Fibroblast of villous mesenchyme (primary cell): Measurements from ENCODE around the gene SNRPD2. TPM values are rescaled to one million over a fixed set of nuclear protein-coding genes. Genes with fewer than 3 reads are reported as not detected.

Experiments
- DNase-seq: peaks from one replicate; pipeline ENCODE4 v3.0.0-alpha.2; 2010; ENCODE audit warnings: low read depth
- H3K4me3 ChIP-seq: 2 replicates; pipeline ENCODE4 v1.5.1; 2011; ENCODE audit warnings: low read depth, mild to moderate bottlenecking, low read length
- CTCF ChIP-seq: IDR thresholded peaks from 2 replicates; pipeline ENCODE4 v1.5.1; 2012; ENCODE audit warnings: low read depth, mild to moderate bottlenecking, low read length; ENCODE audit not compliant: insufficient read depth
- total RNA-seq: library from RNA; depleted of rRNA; stranded (reverse); fragments of >200 nt; gene quantifications from 2 replicates; pipeline ENCODE4 v1.2.3, GENCODE V29; 2012

Gene SNRPD2
- total RNA-seq, 1 donor: 191 TPM

- no peak for TF ChIP-seq CTCF
- DNase-seq: peak; percentile 42
- peak overlapping the region; percentile 51 for H3K4me3 ChIP-seq
These were observed 26.4 kb upstream of the SNRPD2 start for GRCh38 chr19:45717983-45718650.

GRCh38 chr19:45717131-45717982, 25.6 kb upstream of the SNRPD2 start:
- peak; percentile 20 for TF ChIP-seq CTCF
- DNase-seq: peak; percentile 100
- H3K4me3 ChIP-seq: peak overlapping the region; percentile 97

- TF ChIP-seq CTCF: no peak
- DNase-seq: peak; percentile 18
- peak overlapping the region; percentile 97 for H3K4me3 ChIP-seq
These were observed 24.8 kb upstream of the SNRPD2 start for GRCh38 chr19:45716359-45717130.

- DNase-seq: no peak
- no peak for TF ChIP-seq CTCF
- H3K4me3 ChIP-seq: no peak overlapping the region
These were observed 23.4 kb upstream of the SNRPD2 start for GRCh38 chr19:45715139-45715538.

- no peak overlapping the region for H3K4me3 ChIP-seq
- no peak for TF ChIP-seq CTCF
- no peak for DNase-seq
These were observed 21.4 kb upstream of the SNRPD2 start for GRCh38 chr19:45713141-45713540.

GRCh38 chr19:45712699-45713067, 20.9 kb upstream of the SNRPD2 start:
- no peak for DNase-seq
- H3K4me3 ChIP-seq: no peak overlapping the region
- no peak for TF ChIP-seq CTCF
